Karpas-422 (cell line): ENCODE measurements around the gene ITGB2. TPM values are rescaled to one million over a fixed set of nuclear protein-coding genes. Genes with fewer than 3 reads are reported as not detected.

ENCODE experiments used
- total RNA-seq: library from RNA; depleted of rRNA; stranded (reverse); fragments of >200 nt; shearing (Covaris generic); gene quantifications from 2 replicates; pipeline ENCODE4 v1.2.3, GENCODE V29; 2014; ENCODE audit warnings: low replicate concordance; rRNA removed

ITGB2 gene
- total RNA-seq, 1 experiment from 2014 or later: 252 TPM

Other genes starting within 250 kb of the ITGB2 start
- gene KRTAP12-1, start 238.7 kb downstream of the ITGB2 start, total RNA-seq: not detected in 2 replicates
- gene KRTAP10-12, start 223.7 kb downstream of the ITGB2 start, total RNA-seq: not detected in 2 replicates
- gene TSPEAR, start 209.3 kb downstream of the ITGB2 start, total RNA-seq: not detected in 2 replicates
- 126 and 148 TPM in 2 replicates for gene UBE2G2, start 119.1 kb downstream of the ITGB2 start, total RNA-seq
- gene SUMO3, start 102.8 kb downstream of the ITGB2 start, total RNA-seq: 70.3 and 80.3 TPM in 2 replicates
- 37.8 and 44.7 TPM in 2 replicates for gene PTTG1IP, start 47.2 kb downstream of the ITGB2 start, total RNA-seq
- 12.2 and 48.7 TPM in 2 replicates for gene SLX9, start 19.1 kb upstream of the ITGB2 start, total RNA-seq
- 1.4 and 2.0 TPM in 2 replicates for gene ADARB1, start 153.7 kb upstream of the ITGB2 start, total RNA-seq